ENCODE measurements around the gene ROR2.
"Not testable (repeated sequence)": the region's sequence is repeated elsewhere in the genome, so short reads cannot be mapped to it uniquely, and the experiment has no call there.

- TF ChIP-seq POLR2A, CTCF (IDR thresholded peaks at IDR 0.05): not testable (repeated sequence)
Observed at GRCh38 chr9:91797517-91797916, 152.5 kb downstream of the ROR2 start.

Data from thyroid gland (tissue), 4 donors.